Measurements from ENCODE around the gene CSNK1G2. TPM values are rescaled to one million over a fixed set of nuclear protein-coding genes. Genes with fewer than 3 reads are reported as not detected.
A peak's percentile ranks its signal among the peaks of the same experiment; 100 is the strongest.

Gene CSNK1G2
- total and polyA plus RNA-seq, 2 experiments from 2014 or later, result 97.7 to 100 TPM

DNA sequence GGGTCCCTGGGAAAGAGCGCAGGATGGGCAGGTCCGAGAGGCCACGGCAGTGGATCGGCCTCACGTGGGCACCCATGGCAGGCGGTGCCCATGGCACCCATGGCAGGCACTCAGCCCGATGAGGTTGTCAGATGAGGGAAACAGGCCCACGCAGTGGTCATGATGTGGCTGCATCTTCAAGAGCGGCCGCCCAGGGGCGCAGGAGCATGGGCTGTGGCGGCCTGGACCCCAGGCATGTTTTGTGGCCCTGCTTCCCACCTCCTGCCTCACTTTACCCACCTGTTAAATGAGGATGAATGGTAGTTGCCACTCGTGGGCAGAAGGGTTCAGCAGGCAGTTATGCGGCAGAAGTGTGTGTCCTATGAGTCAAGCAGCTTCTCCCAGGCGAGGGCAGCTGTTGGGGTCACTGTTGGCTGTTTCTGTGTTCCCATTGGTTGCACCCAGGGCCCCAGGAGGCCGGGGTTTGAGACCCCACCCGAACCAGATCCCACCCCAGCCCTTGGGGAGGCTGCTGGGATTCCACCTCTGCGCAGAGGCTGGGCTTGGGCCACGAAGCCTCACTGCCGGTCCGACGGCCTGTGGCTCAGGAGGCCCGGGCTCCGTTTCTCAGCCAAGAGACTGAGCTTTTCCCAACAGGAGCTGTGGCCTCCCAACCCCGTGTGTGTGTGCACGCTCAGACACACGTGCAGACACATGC lies 30.0 kb downstream of the CSNK1G2 start:
- H3K27ac ChIP-seq, result no peak overlapping the region
- no peaks in the 10 kb centered on the region for H3K36me3 ChIP-seq
- no peaks in the 10 kb centered on the region for H3K9me3 ChIP-seq (ENCODE audit: low read depth)
- H3K4me1 ChIP-seq (ENCODE audit: low read depth), result no peaks in the 10 kb centered on the region
- no peak for DNase-seq (ENCODE audit: low read depth in 1 of 2, low spot score in 1 of 2)
- H3K4me3 ChIP-seq, result no peak overlapping the region
- TF ChIP-seq, protein P1, sequence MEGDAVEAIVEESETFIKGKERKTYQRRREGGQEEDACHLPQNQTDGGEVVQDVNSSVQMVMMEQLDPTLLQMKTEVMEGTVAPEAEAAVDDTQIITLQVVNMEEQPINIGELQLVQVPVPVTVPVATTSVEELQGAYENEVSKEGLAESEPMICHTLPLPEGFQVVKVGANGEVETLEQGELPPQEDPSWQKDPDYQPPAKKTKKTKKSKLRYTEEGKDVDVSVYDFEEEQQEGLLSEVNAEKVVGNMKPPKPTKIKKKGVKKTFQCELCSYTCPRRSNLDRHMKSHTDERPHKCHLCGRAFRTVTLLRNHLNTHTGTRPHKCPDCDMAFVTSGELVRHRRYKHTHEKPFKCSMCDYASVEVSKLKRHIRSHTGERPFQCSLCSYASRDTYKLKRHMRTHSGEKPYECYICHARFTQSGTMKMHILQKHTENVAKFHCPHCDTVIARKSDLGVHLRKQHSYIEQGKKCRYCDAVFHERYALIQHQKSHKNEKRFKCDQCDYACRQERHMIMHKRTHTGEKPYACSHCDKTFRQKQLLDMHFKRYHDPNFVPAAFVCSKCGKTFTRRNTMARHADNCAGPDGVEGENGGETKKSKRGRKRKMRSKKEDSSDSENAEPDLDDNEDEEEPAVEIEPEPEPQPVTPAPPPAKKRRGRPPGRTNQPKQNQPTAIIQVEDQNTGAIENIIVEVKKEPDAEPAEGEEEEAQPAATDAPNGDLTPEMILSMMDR (IDR thresholded peaks at IDR 0.05; ENCODE audit: low read depth, low read length), result no peak
- no peaks in the 10 kb centered on the region for H3K27me3 ChIP-seq

DNA sequence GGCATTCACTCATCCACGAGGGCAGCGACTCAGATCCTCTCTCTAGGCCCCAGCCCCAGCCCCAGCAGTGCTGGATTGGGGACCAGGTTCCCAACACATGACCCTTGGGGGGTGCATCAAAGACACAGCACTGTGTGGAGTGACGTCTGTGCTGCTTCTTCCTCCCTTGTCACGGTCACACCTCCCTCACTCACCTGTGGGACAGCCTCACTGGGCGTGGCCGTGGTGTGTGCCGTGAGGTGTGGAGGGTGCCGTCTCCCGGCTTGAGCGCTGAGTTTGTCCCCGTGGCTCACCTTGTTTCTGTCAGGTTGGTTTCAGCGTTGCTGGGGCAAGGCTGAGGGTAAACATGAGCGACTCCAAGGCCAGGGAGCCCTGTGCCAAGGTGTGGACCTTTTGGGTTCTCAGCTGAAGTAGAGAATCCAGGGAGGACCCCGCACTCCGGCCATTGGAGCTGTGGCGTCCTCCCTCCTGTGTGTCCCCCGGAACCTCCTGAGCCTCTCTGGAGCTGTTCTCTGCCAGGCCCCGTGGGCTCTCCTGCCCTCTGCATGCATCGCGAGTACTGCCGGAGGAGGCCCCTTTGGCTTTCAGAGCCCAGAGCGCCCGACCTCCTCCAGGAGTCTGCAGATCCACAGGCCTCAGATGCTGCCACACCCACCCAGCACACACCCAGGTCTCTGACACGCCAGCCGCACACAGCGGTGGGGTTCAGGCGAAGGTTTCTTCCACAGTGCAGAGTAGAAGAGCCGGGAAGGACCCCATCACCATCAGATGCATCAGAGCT lies 33.6 kb downstream of the CSNK1G2 start:
- no peak overlapping the region for H3K4me3 ChIP-seq
- H3K4me1 ChIP-seq (ENCODE audit: low read depth), result no peaks in the 10 kb centered on the region
- TF ChIP-seq, protein P1 (IDR thresholded peaks at IDR 0.05; ENCODE audit: low read depth, low read length), result no peak
- no peaks in the 10 kb centered on the region for H3K27me3 ChIP-seq
- DNase-seq (ENCODE audit: low read depth in 1 of 2, low spot score in 1 of 2), result no peak
- peaks cover 1% of the 10 kb centered on the region for H3K36me3 ChIP-seq
- no peaks in the 10 kb centered on the region for H3K9me3 ChIP-seq (ENCODE audit: low read depth)
- H3K27ac ChIP-seq, result no peak overlapping the region

DNA sequence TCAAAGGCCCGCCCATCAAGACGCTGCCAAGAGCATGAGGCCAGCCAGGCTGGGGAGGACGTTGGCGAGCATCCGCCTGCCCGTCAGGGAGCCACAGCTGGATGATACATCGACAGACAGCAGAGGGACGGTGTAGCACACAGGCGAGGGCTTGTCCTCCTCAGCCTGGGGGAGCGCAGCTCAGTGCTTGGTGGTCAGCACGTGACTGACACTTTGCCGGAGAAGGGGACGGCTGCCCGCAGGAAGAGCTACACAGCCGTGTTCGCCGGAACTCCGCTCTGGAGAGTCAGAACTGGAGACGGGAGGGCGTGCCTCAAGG lies 34.1 kb downstream of the CSNK1G2 start:
- H3K4me1 ChIP-seq (ENCODE audit: low read depth), result no peaks in the 10 kb centered on the region

DNA sequence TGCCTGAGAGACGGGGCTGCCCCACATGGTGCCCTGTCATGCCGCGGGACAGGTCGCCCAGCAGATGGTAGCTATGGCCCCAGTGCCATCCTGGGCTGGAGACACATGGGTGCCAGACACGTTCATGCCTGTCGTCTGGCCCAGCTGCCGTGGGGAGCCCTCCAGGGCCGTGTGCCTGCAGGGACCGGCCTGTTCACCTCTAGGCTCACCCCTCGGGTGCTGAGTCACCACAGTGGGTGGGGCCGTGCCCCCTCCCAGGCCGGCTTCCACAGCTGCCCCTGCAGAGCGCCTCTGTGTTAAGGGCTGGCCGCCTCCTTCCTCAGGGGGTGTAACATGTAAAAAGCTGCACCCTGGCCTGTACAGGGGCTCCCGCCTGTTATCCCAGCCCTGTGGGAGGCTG lies 36.1 kb downstream of the CSNK1G2 start:
- TF ChIP-seq, protein P1 (IDR thresholded peaks at IDR 0.05; ENCODE audit: low read depth, low read length), result no peak
- DNase-seq (ENCODE audit: low read depth in 1 of 2, low spot score in 1 of 2), result no peak
- Histone ChIP-seq H3K4me1 (ENCODE audit: low read depth) (no peaks in the 10 kb centered on the region), H3K36me3 (peaks cover 20% of the 10 kb centered on the region), H3K9me3 (ENCODE audit: low read depth) (no peaks in the 10 kb centered on the region), H3K27me3 (no peaks in the 10 kb centered on the region), H3K4me3 (no peak overlapping the region), H3K27ac (no peak overlapping the region)

More for the DNA sequence above, 34.1 kb downstream of the CSNK1G2 start:
- Histone ChIP-seq H3K4me3 (no peak overlapping the region), H3K27ac (no peak overlapping the region), H3K9me3 (ENCODE audit: low read depth) (no peaks in the 10 kb centered on the region), H3K27me3 (no peaks in the 10 kb centered on the region), H3K36me3 (peaks cover 7% of the 10 kb centered on the region)
- peak in 1 of 2 donors; percentile 23 for DNase-seq (ENCODE audit: low read depth in 1 of 2, low spot score in 1 of 2)
- TF ChIP-seq, protein P1 (IDR thresholded peaks at IDR 0.05; ENCODE audit: low read depth, low read length), result no peak

DNA sequence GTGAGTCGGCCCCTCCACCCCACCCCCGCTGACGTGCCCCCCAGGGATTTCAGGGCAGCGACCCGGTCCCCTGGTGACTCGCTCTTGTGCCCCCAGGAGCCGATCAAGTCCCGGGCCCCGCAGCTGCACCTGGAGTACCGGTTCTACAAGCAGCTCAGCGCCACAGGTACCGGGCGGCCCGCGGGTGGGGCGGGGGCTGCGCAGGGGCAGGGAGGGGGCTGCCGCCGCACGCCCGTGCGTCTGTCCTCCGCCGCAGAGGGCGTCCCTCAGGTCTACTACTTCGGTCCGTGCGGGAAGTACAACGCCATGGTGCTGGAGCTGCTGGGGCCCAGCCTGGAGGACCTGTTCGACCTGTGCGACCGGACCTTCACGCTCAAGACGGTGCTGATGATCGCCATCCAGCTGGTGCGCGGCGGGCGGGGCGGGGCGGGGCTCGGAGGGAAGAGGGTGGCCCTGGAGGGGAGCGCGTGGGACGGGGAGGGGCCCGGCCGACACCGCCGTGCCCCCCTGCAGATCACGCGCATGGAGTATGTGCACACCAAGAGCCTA lies 37.4 kb downstream of the CSNK1G2 start:
- H3K27me3 ChIP-seq, result no peaks in the 10 kb centered on the region

More for the DNA sequence above, 37.4 kb downstream of the CSNK1G2 start:
- DNase-seq (ENCODE audit: low read depth in 1 of 2, low spot score in 1 of 2), result no peak
- Histone ChIP-seq H3K36me3 (peaks cover 20% of the 10 kb centered on the region), H3K4me1 (ENCODE audit: low read depth) (no peaks in the 10 kb centered on the region), H3K27ac (no peak overlapping the region), H3K9me3 (ENCODE audit: low read depth) (no peaks in the 10 kb centered on the region), H3K4me3 (no peak overlapping the region)
- TF ChIP-seq, protein P1 (IDR thresholded peaks at IDR 0.05; ENCODE audit: low read depth, low read length), result no peak

All from cardiac muscle cell (in vitro differentiated cells and primary cell).